HepG2 (cell line): Measurements from ENCODE around the gene SPINDOC. TPM values are rescaled to one million over a fixed set of nuclear protein-coding genes. Genes with fewer than 3 reads are reported as not detected.

Experiments
- ATAC-seq: fragments of 200-7000 bp; cut with Tn5 transposase; 3 replicates; pipeline ENCODE4 v1.9.1; 2020; ENCODE audit warnings: mild to moderate bottlenecking, moderate library complexity
- BruUV-seq: library from RNA; stranded (reverse); fragments of 400-500 nt; replicated peaks from 2 replicates; lab custom pipeline; 2021; lab: Mats Ljungman, UMichigan
- CTCF ChIA-PET: fragments of 300-600 bp; formaldehyde crosslinking; extraction: SDS; loops from one replicate; lab custom pipeline; 2021; ENCODE audit warnings: low total read pairs, inconsistent platforms, low intra/inter-chr PET ratio; lab: Yijun Ruan, JAX
- POLR2A ChIA-PET: fragments of 350-600 bp; sonication (Branson Sonifier 250); formaldehyde crosslinking; loops from one replicate; lab custom pipeline; 2020; ENCODE audit warnings: antibody characterized with exemption, inconsistent platforms; lab: Yijun Ruan, JAX
- DNase-seq: peaks from one replicate; pipeline ENCODE4 v3.0.0-alpha.2; 2015; ENCODE audit warnings: low spot score
- FAIRE-seq: peaks from 3 replicates; lab custom pipeline; 2011; peaks lifted over from hg19 to GRCh38; lab: Jason Lieb, UNC
- H2AFZ ChIP-seq: one replicate; pipeline ENCODE4 v1.6.1; 2011; ENCODE audit warnings: low read length, inconsistent platforms
- H3K27ac ChIP-seq: fragments of 300-600 bp; 3 replicates; pipeline ENCODE4 v1.8.0; 2011; ENCODE audit warnings: mixed run types, mild to moderate bottlenecking, mixed read lengths, low read length, inconsistent platforms; ENCODE audit not compliant: insufficient read depth; ENCODE audit errors: extremely low read length
- H3K27me3 ChIP-seq, 2 experiments: fragments of 200-600 bp in 1 of 2; 2 replicates in 1 of 2; 3 replicates in 1 of 2; pipeline versions ENCODE4 v1.6.0 to v1.8.0; 2011; ENCODE audit warnings: low read length in 2 of 2, mild to moderate bottlenecking in 2 of 2, moderate library complexity in 2 of 2, inconsistent platforms in 1 of 2; ENCODE audit not compliant: insufficient read depth in 2 of 2, control insufficient read depth in 1 of 2
- H3K36me3 ChIP-seq, 2 experiments: fragments of 200-600 bp in 1 of 2; replicated peaks in 1 of 2; 2 replicates in 1 of 2; 3 replicates in 1 of 2; pipeline versions ENCODE4 v1.5.1 to v1.8.0; 2011; ENCODE audit warnings: low read length in 2 of 2, inconsistent platforms in 1 of 2; ENCODE audit not compliant: insufficient read depth in 2 of 2, control insufficient read depth in 1 of 2
- H3K4me1 ChIP-seq: 2 replicates; pipeline ENCODE4 v1.5.1; 2012; ENCODE audit warnings: low read length, inconsistent platforms; ENCODE audit not compliant: insufficient read depth
- H3K4me2 ChIP-seq: 2 replicates; pipeline ENCODE4 v1.6.0; 2011; ENCODE audit warnings: low read depth, low read length, inconsistent platforms
- H3K4me3 ChIP-seq, 3 experiments: fragments of 200-600 bp in 1 of 3; sonication (generic), shearing (Covaris generic) in 1 of 3; replicated peaks in 1 of 3; 2 replicates each; pipeline ENCODE4 v1.5.1; 2011 to 2016; ENCODE audit warnings: low read length in 3 of 3, inconsistent platforms in 2 of 3, low read depth in 2 of 3, mild to moderate bottlenecking in 2 of 3, control low read depth in 1 of 3, mixed read lengths in 1 of 3; ENCODE audit not compliant: insufficient read depth in 1 of 3
- H3K79me2 ChIP-seq: one replicate; pipeline ENCODE4 v1.6.1; 2011; ENCODE audit warnings: low read length, inconsistent platforms; ENCODE audit not compliant: insufficient read depth
- H3K9ac ChIP-seq: 2 replicates; pipeline ENCODE4 v1.6.0; 2011; ENCODE audit warnings: mild to moderate bottlenecking, low read depth, low read length, inconsistent platforms; ENCODE audit not compliant: insufficient read depth
- H3K9me3 ChIP-seq: 2 replicates; pipeline ENCODE4 v1.5.1; 2012; ENCODE audit warnings: mild to moderate bottlenecking, low read length
- H4K20me1 ChIP-seq: 2 replicates; pipeline ENCODE4 v1.6.0; 2011; ENCODE audit warnings: inconsistent platforms, mild to moderate bottlenecking, low read length, moderate library complexity; ENCODE audit not compliant: insufficient read depth
- CTCF ChIP-seq: sonication (generic); formaldehyde crosslinking; IDR thresholded peaks from 2 replicates; pipeline ENCODE4 v1.5.0; 2020; ENCODE audit warnings: mild to moderate bottlenecking, missing genetic modification reagents, moderate library complexity
- KDM2A ChIP-seq: sonication (generic); formaldehyde crosslinking; IDR thresholded peaks from 2 replicates; pipeline ENCODE4 v1.4.0; 2020; ENCODE audit warnings: low read depth, missing genetic modification reagents, borderline replicate concordance
- KLF16 ChIP-seq, 2 experiments: sonication (generic) in 1 of 2; formaldehyde crosslinking in 1 of 2; IDR thresholded peaks; 2 replicates each; pipeline versions ENCODE4 v1.6.1 to v1.8.0; 2016 to 2023; ENCODE audit warnings: missing genetic modification reagents in 2 of 2, missing compliant biosample characterization in 1 of 2
- PBX2 ChIP-seq: IDR thresholded peaks from 2 replicates; pipeline ENCODE4 v1.6.1; 2016; ENCODE audit warnings: control low read depth
- SMAD9 ChIP-seq: sonication (generic); formaldehyde crosslinking; IDR thresholded peaks from 2 replicates; pipeline ENCODE4 v1.5.1; 2020; ENCODE audit warnings: mild to moderate bottlenecking, missing genetic modification reagents
- SRSF1 ChIP-seq: fragments of 200-400 bp; formaldehyde crosslinking; optimal IDR thresholded peaks from 2 replicates; pipeline ENCODE3; 2017; ENCODE audit warnings: mild to moderate bottlenecking, low read depth, low read length, moderate library complexity
- ZBTB2 ChIP-seq: sonication (generic); formaldehyde crosslinking; IDR thresholded peaks from 2 replicates; pipeline ENCODE4 v1.8.0; 2022; ENCODE audit warnings: low read depth, missing genetic modification reagents
- ZFX ChIP-seq: sonication (generic); formaldehyde crosslinking; IDR thresholded peaks from 2 replicates; pipeline ENCODE4 v1.4.0; 2020; ENCODE audit warnings: mild to moderate bottlenecking, low read depth, missing genetic modification reagents, moderate library complexity
- ZNF101 ChIP-seq: sonication (generic); formaldehyde crosslinking; IDR thresholded peaks from 2 replicates; pipeline ENCODE4 v1.4.0; 2020; ENCODE audit warnings: mild to moderate bottlenecking, low read depth, missing genetic modification reagents, borderline replicate concordance
- ZNF235 ChIP-seq: sonication (generic); formaldehyde crosslinking; IDR thresholded peaks from 2 replicates; pipeline ENCODE4 v1.8.1; 2023; ENCODE audit warnings: mild to moderate bottlenecking, missing genetic modification reagents, borderline replicate concordance
- ZNF609 ChIP-seq: sonication (generic); formaldehyde crosslinking; IDR thresholded peaks from 2 replicates; pipeline ENCODE4 v1.4.0; 2020; ENCODE audit warnings: mild to moderate bottlenecking, missing genetic modification reagents, borderline replicate concordance
- ZNF780A ChIP-seq: sonication (generic); formaldehyde crosslinking; IDR thresholded peaks from 2 replicates; pipeline ENCODE4 v1.8.0; 2022; ENCODE audit warnings: mild to moderate bottlenecking, missing genetic modification reagents, moderate library complexity
- WGBS: methylation state at CpG from one replicate; pipeline ENCODE4 v1.1.6; 2017; ENCODE audit warnings: low lambda C conversion rate; 5-methylcytosine and 5-hydroxymethylcytosine counted together
- in situ Hi-C: cut with HindIII; loops from 2 replicates; pipeline ENCODE4 v1.10.0; 2017; ENCODE audit warnings: low pct_unique_long_range_greater_than_20kb; ENCODE audit not compliant: extremely low pct_ligation_motif_present
- intact Hi-C: fragments of 100-400 bp; cut with micrococcal nuclease; formaldehyde crosslinking; loops from one replicate; pipeline ENCODE4 v1.10.0; 2022; ENCODE audit not compliant: unreplicated experiment
- polyA plus RNA-seq, 8 experiments: library from polyadenylated mRNA; depleted of rRNA in 3 of 8; stranded (reverse) in 7 of 8; unstranded in 1 of 8; fragments of >200 nt; fragmentation: Illumina TruSeq in 4 of 8; extraction: Trizol in 4 of 8; gene quantifications; 2 replicates each; pipeline versions ENCODE4 v1.2.1 to v1.2.3, GENCODE V29; 2011 to 2016; ENCODE audit warnings: low read depth in 4 of 8, missing spikeins in 1 of 8, mixed read lengths in 1 of 8; ENCODE audit not compliant: insufficient read depth in 1 of 8
- total RNA-seq, 5 experiments: library from RNA; depleted of rRNA; stranded (reverse); fragments of >200 nt; fragmentation: Illumina TruSeq; extraction: Trizol; gene quantifications; 2 replicates each; pipeline ENCODE4 v1.2.3, GENCODE V29; 2016; ENCODE audit warnings: low read depth in 1 of 5

The SPINDOC gene
- total and polyA plus RNA-seq, 2 of the 13 experiments (the other 11 are each of a cell fraction or from before 2014, with no cell fraction given): 21.4 to 29.9 TPM

- BruUV-seq: no TSS peak
- FAIRE-seq: no peak
- intact Hi-C loops: loop anchor here (2.0 kb wide), 1 partner anchor 45 kb away; the partner anchor contains the start of gene ZFTA
- TF ChIP-seq ZFX (CRISPR knock-in tag) (peak; percentile 80), CTCF (CRISPR knock-in tag) (peak; percentile 44), KDM2A (peak; percentile 74), ZNF101 (no peak), SRSF1 (peak; percentile 72), SMAD9 (CRISPR knock-in tag) (0 out of 2 replicates have a peak, but pooled peaks have one; percentile 47), KLF16 (CRISPR knock-in tag; IDR thresholded peaks at IDR 0.05) (0 out of 4 replicates have a peak, but pooled peaks of 1 of the 2 experiments have one; percentile 50), ZNF780A (0 out of 2 replicates have a peak, but pooled peaks have one; percentile 50), ZBTB2 (CRISPR knock-in tag) (peak; percentile 63), PBX2 (CRISPR knock-in tag) (no peak), ZNF235 (CRISPR knock-in tag) (0 out of 2 replicates have a peak, but pooled peaks have one; percentile 17), ZNF609 (CRISPR knock-in tag) (no peak)
Measured at GRCh38 chr11:63813563-63814382, 517 bp downstream of the SPINDOC start.

More at GRCh38 chr11:63813563-63814382, 517 bp downstream of the SPINDOC start:
- Histone ChIP-seq H3K27me3 (no peaks in the 10 kb centered on the region), H2AFZ (no peak overlapping the region), H3K9ac (peak overlapping the region; percentile 81), H3K4me2 (peak overlapping the region; percentile 85), H3K27ac (peak overlapping the region; percentile 72), H4K20me1 (peaks cover 12% of the 10 kb centered on the region), H3K79me2 (peaks cover 41% of the 10 kb centered on the region), H3K4me1 (peaks cover 56% of the 10 kb centered on the region), H3K9me3 (no peaks in the 10 kb centered on the region), H3K36me3 (peaks cover 16 to 24% of the 10 kb centered on the region in 2 experiments; a peak in 4 of 5 replicates), H3K4me3 (peak overlapping the region; percentile 72 to 97 (median 95))
- WGBS: 0% methylated on average over 24 of the region's 74 CpGs
- DNase-seq (no peak), ATAC-seq (peak; percentile 66)
- in situ Hi-C loops: no loop called here
- ChIA-PET CTCF (no interaction called here), POLR2A (interaction anchor here (1.0 to 1.2 kb wide), 4 partner anchors 25 to 103 kb away, joined by 3 to 9 read pairs (median 6); partner anchors contain the start of genes MARK2, RCOR2 and ZFTA)
